Activated effector memory CD4-positive, alpha-beta T cell treated with Interleukin-2 at 50 U/mL for 16 hours (primary cell): ENCODE data around the gene DTX3L.

Experiments used
- DNase-seq: peaks from one replicate; pipeline ENCODE4 v3.0.0-alpha.2; 2020

The DTX3L gene

DNA sequence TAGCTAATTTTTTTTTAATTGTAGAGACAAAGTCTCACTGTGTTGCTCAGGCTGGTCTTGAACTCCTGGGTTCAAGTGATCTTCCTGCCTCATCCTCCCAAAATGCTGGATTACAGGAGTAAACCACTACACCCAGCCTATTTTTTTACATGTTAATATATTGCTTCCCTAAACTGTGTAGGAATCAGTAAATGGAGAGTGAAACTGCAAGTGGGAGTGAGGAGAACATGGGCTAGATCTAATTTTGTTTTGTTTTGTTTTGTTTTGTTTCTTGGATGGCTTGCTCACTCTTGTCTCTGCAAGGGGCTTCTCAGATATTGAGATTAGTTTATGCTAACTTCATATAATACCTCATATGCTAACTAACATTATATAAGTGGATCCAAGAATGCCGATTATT, 44.8 kb downstream of the DTX3L start:
- no peak for DNase-seq

DNA sequence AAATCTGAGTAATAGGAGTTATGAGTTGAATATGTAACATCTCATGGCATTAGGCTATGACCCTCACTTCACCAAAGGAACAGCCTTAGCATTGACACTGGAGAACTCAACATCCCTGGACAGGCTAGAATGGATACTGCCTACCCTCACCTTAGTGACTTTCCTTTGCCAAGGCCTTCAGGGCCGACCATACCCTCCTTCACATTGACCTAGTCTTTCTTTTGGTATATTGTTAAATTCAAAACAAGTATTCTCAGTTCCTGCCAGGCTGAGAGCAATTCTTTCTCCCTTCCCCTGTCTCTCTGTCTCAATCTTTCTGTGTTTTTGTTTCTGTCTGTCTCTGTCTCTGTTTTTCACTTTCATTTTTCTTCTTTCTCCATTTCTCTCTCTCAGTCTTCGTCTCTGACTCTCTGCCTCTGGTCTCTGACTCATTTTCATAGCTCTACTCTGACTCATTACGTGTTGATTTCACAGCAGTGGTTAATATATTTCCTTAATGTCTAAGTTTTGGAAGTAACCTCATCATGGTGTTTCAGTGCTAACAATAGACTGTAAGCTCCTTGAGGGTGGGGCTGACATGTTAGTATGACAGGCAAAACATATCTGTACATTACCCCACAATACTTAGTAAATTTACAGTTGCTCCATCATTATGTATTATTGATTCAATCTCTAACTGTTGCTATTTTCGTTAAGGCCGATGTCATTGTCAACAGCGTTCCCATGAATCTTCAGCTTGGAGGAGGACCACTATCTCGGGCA, 45.8 kb downstream of the DTX3L start:
- DNase-seq: no peak

DNA sequence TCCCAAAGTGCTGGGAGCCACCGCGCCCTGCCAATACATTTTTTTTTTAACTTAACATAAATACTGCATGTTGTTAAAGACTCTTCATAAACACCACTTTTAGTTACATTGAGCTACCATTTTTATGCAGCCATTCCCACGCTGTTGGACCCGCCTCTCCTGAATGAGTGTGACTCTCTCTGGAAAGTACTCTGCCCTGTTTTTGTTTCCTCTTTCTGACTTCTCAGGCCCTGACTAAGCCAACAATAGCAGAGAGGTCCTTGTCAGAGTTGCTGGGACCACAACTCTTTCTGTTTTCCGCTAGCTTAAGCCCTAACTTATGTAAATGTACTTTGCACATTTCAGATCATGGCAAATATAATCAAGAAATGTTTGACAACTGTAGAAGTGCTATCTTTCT, 48.6 kb downstream of the DTX3L start:
- DNase-seq: no peak

DNA sequence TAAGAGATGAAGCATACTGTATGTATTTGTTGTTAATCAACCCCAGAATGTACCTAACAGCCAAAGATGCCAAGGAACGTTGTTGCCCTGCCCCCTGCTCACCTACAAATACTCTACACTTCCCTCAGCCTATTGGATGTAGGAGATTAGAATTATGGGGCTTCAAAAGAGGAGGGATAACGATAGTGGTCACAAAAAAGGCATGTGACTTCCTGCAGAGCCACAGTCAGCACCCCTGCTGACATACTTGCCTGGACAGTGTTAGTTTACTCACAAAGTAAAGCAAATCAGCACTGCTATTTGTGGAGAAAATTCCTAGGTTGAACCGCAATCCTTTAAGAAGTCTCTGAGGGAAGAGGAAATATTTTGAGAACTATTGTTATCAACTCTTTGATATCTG, 51.2 kb downstream of the DTX3L start:
- no peak for DNase-seq

DNA sequence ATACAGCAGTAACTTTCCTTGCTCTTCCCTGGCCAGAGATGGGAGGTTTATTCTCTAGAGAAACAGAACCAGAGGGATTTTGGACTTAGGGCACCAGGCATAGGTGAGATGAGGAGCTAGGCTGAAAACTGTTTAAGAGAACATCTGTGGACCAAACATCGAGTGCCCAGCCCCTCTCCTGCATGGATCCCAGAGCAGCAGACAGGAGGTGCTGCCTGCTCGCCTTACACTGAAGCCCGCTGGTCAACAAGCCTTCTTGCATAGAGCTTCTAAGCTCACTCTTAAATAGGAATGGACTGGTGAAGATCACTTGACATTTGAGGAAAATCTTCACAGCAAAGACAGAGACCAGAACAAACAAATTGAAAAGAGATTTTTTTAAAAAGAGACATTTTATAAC, 54.5 kb downstream of the DTX3L start:
- DNase-seq: no peak

DNA sequence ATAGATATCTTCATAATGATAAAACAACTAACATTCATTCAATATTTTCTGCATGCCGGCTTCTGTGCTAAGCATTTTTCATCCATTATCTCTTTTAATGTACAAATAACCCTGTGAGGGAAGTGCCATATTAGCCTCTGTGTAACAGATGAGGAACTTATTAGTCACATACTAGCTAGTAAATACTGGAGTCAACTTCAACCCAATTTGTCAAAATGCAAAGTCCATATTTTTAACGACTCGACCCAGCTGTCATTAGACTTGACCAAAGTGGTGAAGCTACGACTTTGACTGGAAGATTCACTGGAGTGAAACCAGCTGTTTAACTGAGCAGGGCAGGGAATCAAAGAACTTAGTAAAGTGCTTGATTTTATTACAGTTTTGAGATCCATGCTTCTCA, 54.9 kb downstream of the DTX3L start:
- DNase-seq: no peak

DNA sequence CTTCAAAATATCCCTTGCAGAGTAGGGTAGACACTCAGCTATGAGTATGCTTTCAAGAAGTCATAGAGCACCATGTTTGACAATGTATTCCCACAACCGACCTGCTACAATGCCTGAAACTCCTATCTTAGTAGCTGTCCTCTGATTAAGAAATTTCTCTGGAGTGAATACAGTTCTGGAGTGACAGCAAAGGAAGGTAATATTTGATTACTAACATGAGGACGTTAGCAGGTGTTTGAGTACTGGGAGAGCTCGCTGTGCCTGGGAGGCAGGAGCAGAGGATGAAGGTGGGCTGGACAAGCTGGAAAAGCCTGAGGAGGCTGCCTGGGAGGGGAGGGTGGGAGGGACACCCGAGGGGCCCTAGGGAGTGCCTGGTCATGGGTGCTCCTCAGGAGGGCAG, 56.3 kb downstream of the DTX3L start:
- no peak for DNase-seq

DNA sequence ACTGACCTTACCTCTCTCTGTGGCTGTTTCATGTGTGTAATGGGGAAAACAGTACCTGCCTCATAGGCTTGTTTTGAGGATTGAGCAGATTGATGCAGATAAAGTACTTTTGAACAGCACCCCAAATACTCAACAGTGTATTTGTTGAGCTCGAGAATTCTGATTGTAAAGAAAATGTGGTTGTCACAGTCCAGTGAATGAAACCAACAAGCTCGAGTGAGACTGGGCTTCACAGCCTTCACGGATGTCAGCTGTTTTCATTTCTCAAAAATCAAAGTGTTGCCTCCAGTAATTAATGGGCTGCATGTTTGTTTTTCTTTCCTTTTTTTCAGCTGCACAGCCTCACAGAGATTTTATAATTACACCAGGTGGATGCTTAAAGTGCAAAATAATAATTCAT, 57.0 kb downstream of the DTX3L start:
- no peak for DNase-seq

DNA sequence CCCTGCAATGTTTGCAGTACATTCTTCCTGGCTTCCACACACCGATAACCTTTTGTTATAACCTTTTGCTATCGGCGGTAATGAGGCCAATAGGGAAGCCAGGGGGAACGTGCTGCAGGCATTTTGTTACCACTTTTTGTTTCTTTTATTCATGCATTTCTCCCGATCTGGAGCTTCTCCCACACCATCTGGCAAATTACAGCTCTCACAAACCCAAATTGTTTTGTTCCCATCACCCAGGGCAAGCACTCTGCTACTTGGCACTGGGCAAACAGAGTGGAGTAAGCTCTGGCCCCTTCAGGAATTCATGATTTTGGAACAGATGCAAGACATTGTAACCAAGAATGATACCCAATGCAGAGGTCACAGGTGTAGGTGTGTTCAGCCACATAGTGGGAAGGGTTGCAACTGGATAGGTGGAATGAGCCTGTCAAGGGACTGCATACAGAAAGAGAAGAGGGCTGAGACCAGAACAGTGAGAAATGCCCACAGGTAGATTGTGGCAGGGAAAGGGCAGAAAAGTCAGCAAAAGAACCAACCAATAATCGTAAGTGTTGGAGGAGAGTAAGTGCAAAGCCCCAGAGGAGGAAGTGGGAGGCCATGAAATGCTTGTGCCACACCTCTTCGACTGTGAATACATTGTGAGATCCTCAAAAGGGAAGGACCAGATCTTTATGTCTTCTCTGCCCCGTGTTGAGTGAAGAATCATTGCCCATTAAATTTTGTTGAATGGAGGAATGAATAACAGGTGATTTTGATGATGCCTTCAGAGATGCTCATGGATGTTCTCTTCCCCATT, 59.1 kb downstream of the DTX3L start:
- DNase-seq: no peak
